Coronary artery (tissue), 2 donors: ENCODE data around the gene CARD19.

Experiments
- DNase-seq: peaks from one replicate; pipeline ENCODE4 v3.0.0-alpha.2; 2017; ENCODE audit warnings: low spot score
- H3K27ac ChIP-seq, 2 donors: fragments of 200-600 bp; sonication (generic); one replicate each; pipeline ENCODE4 v1.5.1; 2016 to 2019
- H3K4me3 ChIP-seq: fragments of 200-600 bp; sonication (generic); 2 replicates; pipeline ENCODE4 v1.5.1; 2016; ENCODE audit warnings: mild to moderate bottlenecking, moderate library complexity
- TF ChIP-seq, protein P1 (sequence below): fragments of 200-600 bp; sonication (generic); IDR thresholded peaks from one replicate; pipeline ENCODE4 v1.5.1; 2019; ENCODE audit warnings: antibody characterized with exemption

CARD19 gene

DNA sequence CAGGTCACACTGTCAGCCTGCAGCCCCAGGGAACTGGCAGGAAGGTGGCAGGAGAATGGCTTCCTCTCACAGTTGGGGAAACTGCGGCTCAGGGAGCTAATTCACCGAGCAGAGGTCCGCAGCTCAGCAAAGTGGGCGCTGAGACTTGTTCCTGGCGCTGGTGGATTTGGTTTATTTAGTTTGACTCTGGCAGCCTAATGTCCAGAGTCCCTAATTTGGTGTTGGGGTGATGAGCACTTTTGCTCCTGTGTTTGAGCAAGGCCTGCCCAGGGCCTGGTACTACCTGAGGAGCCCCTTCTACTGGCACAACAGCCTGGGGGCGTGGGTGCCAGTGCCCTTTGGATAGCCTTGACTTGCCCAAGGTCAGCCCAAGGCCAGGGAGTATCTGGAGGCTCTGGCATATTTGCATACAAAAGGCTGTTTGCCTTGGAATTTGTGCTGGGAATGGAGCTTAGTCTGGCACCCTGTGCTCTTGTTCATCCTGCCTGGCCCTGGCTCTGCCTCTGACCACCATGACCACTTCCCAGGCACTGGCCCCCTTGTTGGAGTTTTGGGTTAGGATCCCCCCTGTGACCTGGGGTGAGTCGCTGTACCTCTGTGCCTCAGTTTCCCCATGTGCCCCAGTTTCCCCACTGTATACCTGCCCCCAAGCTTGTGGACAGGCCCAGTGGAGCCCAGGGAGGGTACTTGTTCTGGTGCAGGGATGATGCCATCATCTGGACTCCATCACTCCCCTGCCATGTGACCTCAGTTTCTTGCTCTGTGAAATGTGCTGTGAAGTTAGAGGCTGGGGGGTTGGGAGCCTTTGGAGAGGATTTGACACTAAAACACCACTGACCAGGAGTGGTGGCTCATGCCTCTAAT is 36.1 kb upstream of the CARD19 start:
- TF ChIP-seq, protein P1, sequence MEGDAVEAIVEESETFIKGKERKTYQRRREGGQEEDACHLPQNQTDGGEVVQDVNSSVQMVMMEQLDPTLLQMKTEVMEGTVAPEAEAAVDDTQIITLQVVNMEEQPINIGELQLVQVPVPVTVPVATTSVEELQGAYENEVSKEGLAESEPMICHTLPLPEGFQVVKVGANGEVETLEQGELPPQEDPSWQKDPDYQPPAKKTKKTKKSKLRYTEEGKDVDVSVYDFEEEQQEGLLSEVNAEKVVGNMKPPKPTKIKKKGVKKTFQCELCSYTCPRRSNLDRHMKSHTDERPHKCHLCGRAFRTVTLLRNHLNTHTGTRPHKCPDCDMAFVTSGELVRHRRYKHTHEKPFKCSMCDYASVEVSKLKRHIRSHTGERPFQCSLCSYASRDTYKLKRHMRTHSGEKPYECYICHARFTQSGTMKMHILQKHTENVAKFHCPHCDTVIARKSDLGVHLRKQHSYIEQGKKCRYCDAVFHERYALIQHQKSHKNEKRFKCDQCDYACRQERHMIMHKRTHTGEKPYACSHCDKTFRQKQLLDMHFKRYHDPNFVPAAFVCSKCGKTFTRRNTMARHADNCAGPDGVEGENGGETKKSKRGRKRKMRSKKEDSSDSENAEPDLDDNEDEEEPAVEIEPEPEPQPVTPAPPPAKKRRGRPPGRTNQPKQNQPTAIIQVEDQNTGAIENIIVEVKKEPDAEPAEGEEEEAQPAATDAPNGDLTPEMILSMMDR, result no peak
- no peak for DNase-seq
- H3K27ac ChIP-seq, result no peak overlapping the region
- no peak overlapping the region for H3K4me3 ChIP-seq

DNA sequence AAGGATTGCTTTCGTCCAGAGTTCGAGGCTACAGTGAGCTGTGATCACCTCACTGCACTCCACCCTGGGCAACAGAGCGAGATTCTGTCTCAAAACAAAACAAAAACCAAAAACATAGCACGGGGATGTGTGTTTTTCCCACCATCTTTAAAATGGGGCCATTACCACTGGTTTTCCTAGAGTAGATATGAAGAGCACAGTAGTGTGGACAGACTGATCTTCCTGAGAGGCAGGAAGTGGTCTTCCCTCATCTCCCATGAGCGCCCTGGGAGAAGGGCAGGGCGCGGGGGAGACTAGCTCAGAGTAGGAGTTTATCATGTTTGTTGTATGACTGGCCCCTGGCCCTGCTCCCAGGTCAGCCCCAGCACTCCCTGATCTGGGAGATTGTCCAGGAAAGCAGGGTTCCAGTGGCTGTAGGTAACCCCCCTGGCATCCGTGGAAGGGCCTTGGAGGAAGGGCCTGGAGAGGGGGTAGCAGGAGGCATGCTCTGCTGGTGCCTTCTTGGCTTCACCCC is 35.2 kb upstream of the CARD19 start:
- Histone ChIP-seq H3K4me3 (no peak overlapping the region), H3K27ac (no peak overlapping the region)
- no peak for DNase-seq
- TF ChIP-seq, protein P1, result no peak

DNA sequence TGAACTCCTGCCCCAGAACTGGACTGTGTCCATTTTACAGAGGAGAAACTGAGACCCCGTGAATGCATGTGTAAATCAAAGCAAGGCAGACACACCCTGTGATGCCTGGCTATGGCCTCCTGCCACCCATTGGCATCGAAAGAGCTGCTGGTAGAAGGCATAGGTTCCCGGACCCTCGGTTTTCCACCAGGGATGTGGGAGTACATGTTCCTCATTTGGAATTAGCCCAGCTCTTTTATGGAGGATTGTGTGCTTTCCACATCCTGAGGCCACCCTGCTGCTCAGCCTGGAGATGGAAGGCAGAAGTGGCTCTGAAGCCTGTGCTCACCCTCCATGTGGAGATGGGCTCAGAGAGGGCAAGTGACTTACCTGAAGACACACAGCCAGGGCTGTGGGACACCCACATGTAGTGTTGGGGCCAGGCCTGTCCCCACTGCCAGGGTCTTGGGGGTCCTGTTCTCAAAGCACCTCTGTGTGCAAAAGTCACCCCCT is 34.7 kb upstream of the CARD19 start:
- Histone ChIP-seq H3K4me3 (no peak overlapping the region), H3K27ac (no peak overlapping the region)
- DNase-seq, result no peak
- TF ChIP-seq, protein P1, result no peak

DNA sequence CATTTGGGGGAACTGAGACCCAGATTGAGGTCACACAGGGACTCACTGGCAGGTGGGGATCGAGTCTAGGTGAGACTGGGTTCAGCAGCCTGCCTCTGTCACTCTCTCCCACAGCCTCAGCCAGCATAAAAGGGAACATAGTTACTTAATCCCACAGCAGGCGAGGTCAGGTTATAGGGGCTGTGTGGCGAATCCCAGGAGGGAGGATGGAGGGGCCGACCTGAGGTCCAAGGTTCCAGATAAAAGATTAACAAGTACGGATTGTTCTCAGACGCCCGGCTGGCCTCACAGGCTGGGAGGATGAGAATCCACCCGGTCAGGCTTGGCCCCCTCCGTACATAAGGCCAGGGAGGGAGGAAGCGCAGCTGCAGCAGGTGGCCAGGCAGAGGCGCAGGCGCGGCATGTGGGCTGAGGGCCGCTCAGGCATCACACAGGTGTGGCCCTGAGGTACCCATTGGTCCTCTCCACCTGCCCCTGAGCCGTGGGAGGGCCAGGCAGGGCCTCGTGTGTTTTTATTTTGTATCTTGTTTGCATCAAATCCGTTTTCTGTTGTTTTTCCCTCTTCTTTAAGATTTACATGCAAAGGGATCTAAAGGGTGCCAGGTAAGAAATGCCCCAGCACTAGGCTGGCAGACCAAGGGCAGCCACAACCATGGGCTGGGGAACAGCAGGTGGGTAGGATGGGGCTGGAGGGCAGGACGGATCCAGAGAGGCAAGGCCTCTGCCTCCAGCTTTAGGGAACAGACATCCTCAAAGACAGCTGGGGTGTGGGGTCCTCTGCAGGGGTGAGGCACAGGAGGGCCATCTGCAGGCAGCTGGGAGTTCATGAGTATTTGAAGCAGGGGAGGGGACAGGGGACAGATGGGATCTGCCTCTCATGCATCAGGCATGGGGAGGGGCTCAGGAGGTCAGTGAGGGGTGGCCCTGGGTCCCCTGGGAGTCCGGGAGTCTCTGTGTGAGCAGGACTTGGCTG is 33.9 kb upstream of the CARD19 start:
- Histone ChIP-seq H3K27ac (no peak overlapping the region), H3K4me3 (no peak overlapping the region)
- TF ChIP-seq, protein P1, result no peak
- DNase-seq, result no peak

DNA sequence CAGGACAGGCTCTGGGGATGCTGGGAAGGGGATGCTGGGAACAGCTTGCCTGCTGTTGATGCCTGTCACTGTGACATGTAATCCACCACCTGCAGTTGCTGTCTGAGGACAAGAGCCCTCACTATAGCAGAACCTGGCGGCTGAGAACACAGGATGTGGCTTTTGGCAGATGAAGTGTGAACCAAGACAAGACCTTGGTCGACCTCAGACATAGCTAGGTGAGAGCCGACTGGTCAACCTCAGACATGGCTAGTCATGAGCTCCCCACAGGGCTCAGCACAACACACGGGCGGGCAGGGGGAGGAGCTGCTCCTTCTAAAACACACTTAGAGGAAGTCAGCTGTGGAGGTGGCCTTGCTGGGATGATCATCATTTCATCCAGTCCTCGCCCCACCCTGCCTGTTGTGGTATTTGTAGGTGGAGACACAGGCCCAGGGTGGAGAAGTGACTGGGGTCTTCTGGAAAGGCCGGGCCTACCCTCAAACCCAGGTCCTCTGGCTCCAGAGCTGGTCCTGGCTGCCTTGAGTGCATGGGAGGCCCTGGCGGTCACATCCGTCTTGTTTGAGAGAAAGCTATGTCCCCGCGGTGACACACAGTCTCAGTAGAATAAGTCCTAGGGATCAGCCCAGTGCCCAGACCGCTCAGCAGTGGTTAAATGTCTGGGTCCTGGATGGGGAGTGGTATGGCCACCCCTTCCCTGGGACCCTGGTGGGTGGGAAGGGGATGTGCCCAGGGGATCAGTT is 31.5 kb upstream of the CARD19 start:
- no peak overlapping the region for H3K4me3 ChIP-seq
- TF ChIP-seq, protein P1, result no peak
- H3K27ac ChIP-seq, result no peak overlapping the region
- DNase-seq, result no peak

DNA sequence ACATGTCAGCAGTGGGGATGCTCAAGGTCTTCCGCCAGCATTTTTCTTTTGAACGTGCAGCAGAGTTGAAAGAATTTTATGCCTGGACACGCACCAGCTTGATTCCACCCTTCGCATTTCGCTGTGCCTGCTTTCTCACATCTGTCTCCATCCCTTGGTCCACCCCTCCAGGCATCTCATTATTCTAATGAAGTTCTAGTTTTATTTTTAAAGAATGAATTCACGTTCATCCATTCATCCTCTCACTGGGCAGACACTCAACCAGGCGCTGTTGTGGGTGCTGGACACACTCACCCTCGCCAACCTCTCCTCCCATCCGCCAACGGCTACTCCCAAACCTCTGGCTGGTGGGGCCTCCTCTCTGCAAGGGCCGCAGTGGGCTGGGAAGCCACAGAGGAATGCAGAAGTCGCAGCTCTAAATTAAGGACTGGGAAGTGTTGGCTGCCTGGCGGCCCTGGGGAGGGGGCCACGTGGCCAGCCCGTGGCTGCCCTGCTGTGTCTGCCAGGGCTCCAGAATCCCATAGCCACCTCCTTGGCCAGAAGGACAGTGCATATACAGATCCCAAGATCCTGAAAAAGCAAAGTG is 30.8 kb upstream of the CARD19 start:
- no peak for DNase-seq
- TF ChIP-seq, protein P1, result no peak
- H3K4me3 ChIP-seq, result no peak overlapping the region
- H3K27ac ChIP-seq, result no peak overlapping the region
